M059J (cell line): ENCODE results near the gene NBPF6. TPM values are rescaled to one million over a fixed set of nuclear protein-coding genes. Genes with fewer than 3 reads are reported as not detected.
"Not testable (repeated sequence)": the region's sequence is repeated elsewhere in the genome, so short reads cannot be mapped to it uniquely, and the experiment has no call there.

Source experiments
- DNase-seq: peaks from one replicate; pipeline ENCODE4 v3.0.0-alpha.2; 2012; ENCODE audit warnings: low read depth
- total RNA-seq: library from RNA; depleted of rRNA; stranded (reverse); fragments of >200 nt; shearing (Covaris generic); gene quantifications from 2 replicates; pipeline ENCODE4 v1.2.3, GENCODE V29; 2014; rRNA removed

Gene NBPF6
- total RNA-seq, 1 experiment from 2014 or later, result not detected

- not testable (repeated sequence) for DNase-seq
These were observed 46.7 kb downstream of the NBPF6 start for GRCh38 chr1:108496856-108497255.

- no peak for DNase-seq
These were observed 52.0 kb downstream of the NBPF6 start for GRCh38 chr1:108502138-108502537.

- DNase-seq, result peak; percentile 88
These were observed 52.5 kb downstream of the NBPF6 start for GRCh38 chr1:108502624-108503023.

- DNase-seq, result peak; percentile 96
These were observed 53.1 kb downstream of the NBPF6 start for GRCh38 chr1:108503062-108503733.

GRCh38 chr1:108504447-108504846, 54.3 kb downstream of the NBPF6 start:
- no peak for DNase-seq

- peak; percentile 9 for DNase-seq
These were observed 55.6 kb downstream of the NBPF6 start for GRCh38 chr1:108505763-108506070.

GRCh38 chr1:108511764-108512163, 61.6 kb downstream of the NBPF6 start:
- DNase-seq, result no peak

- DNase-seq, result peak; percentile 38
These were observed 62.3 kb downstream of the NBPF6 start for GRCh38 chr1:108512239-108513043.

GRCh38 chr1:108513044-108513415, 62.9 kb downstream of the NBPF6 start:
- no peak for DNase-seq

GRCh38 chr1:108513914-108514313, 63.8 kb downstream of the NBPF6 start:
- not testable (repeated sequence) for DNase-seq

- not testable (repeated sequence) for DNase-seq
These were observed 67.3 kb downstream of the NBPF6 start for GRCh38 chr1:108517301-108517897.

Other genes starting within 250 kb of the NBPF6 start
- gene SLC25A24, start 250.0 kb upstream of the NBPF6 start, total RNA-seq, result 51.8 and 65.6 TPM in 2 replicates
- not detected in 2 replicates for gene NBPF4, start 206.3 kb upstream of the NBPF6 start, total RNA-seq
- gene EEIG2, start 109.8 kb downstream of the NBPF6 start, total RNA-seq, result 12.6 and 15.4 TPM in 2 replicates
- not detected in 2 replicates for gene HENMT1, start 210.8 kb downstream of the NBPF6 start, total RNA-seq
- 8.5 and 10.8 TPM in 2 replicates for gene PRPF38B, start 242.0 kb downstream of the NBPF6 start, total RNA-seq